ENCODE measurements around the gene GTF2E1.

- TF ChIP-seq GATA2 (IDR thresholded peaks at IDR 0.05; ENCODE audit: low read depth, low read length) = no peak
- no peak for TF ChIP-seq GATA3 (IDR thresholded peaks at IDR 0.05; ENCODE audit: low read depth, low read length)
Observed at GRCh38 chr3:120693439-120694171, 48.9 kb upstream of the GTF2E1 start.

Data from SH-SY5Y (cell line).